OCI-M2 (cell line): ENCODE data around the gene SP2.
"Not testable (repeated sequence)": the region's sequence is repeated elsewhere in the genome, so short reads cannot be mapped to it uniquely, and the experiment has no call there.

Source experiments
- DNase-seq: peaks from one replicate; lab custom pipeline; 2025; ENCODE audit not compliant: unreplicated experiment; lab: John Stamatoyannopoulos, UW

SP2 gene

GRCh38 chr17:47918006-47918405 is 22.0 kb downstream of the SP2 start:
- DNase-seq = no peak

GRCh38 chr17:47918991-47919390 is 23.0 kb downstream of the SP2 start:
- no peak for DNase-seq

- not testable (repeated sequence) for DNase-seq
Observed at GRCh38 chr17:47919889-47920288, 23.9 kb downstream of the SP2 start.

- no peak for DNase-seq
Observed at GRCh38 chr17:47924785-47925677, 29.0 kb downstream of the SP2 start.

- no peak for DNase-seq
Observed at GRCh38 chr17:47925678-47925988, 29.6 kb downstream of the SP2 start.

- no peak for DNase-seq
Observed at GRCh38 chr17:47927821-47928400, 31.9 kb downstream of the SP2 start.

GRCh38 chr17:47928415-47928814 is 32.4 kb downstream of the SP2 start:
- DNase-seq = no peak

- DNase-seq = no peak
Observed at GRCh38 chr17:47929218-47930000, 33.4 kb downstream of the SP2 start.

GRCh38 chr17:47931848-47932247 is 35.8 kb downstream of the SP2 start:
- DNase-seq = no peak

GRCh38 chr17:47934856-47935255 is 38.8 kb downstream of the SP2 start:
- DNase-seq = no peak

- DNase-seq = not testable (repeated sequence)
Observed at GRCh38 chr17:47935468-47935867, 39.4 kb downstream of the SP2 start.

- DNase-seq = no peak
Observed at GRCh38 chr17:47935961-47936360, 39.9 kb downstream of the SP2 start.

- no peak for DNase-seq
Observed at GRCh38 chr17:47937941-47938340, 41.9 kb downstream of the SP2 start.

- DNase-seq = peak; percentile 74
Observed at GRCh38 chr17:47941246-47942095, 45.4 kb downstream of the SP2 start, which contains the start of gene PNPO. PNPO (plus strand) TSS chr17:47941571; CDS start chr17:47941676, 105 bp downstream.

- no peak for DNase-seq
Observed at GRCh38 chr17:47942096-47942510, 46.1 kb downstream of the SP2 start.

GRCh38 chr17:47942568-47942967 is 46.5 kb downstream of the SP2 start:
- no peak for DNase-seq

- DNase-seq = no peak
Observed at GRCh38 chr17:47945080-47945479, 49.0 kb downstream of the SP2 start.

- no peak for DNase-seq
Observed at GRCh38 chr17:47945529-47946508, 49.8 kb downstream of the SP2 start.

GRCh38 chr17:47946516-47946915 is 50.5 kb downstream of the SP2 start:
- no peak for DNase-seq

GRCh38 chr17:47946929-47947397 is 50.9 kb downstream of the SP2 start:
- DNase-seq = peak; percentile 10
